Cortex of kidney (tissue), 1 donor: ENCODE data around the gene SH3TC1.

Source experiments
- DNase-seq: peaks from one replicate; lab custom pipeline; 2025; lab: John Stamatoyannopoulos, UW

The SH3TC1 gene

GRCh38 chr4:8230033-8230432, 30.9 kb downstream of the SH3TC1 start:
- DNase-seq: no peak

GRCh38 chr4:8230891-8231290, 31.8 kb downstream of the SH3TC1 start:
- DNase-seq: no peak

- DNase-seq: no peak
Measured at GRCh38 chr4:8231551-8232049, 32.5 kb downstream of the SH3TC1 start.

- DNase-seq: no peak
Measured at GRCh38 chr4:8232748-8233147, 33.7 kb downstream of the SH3TC1 start.

GRCh38 chr4:8233672-8234484, 34.8 kb downstream of the SH3TC1 start:
- DNase-seq: no peak

- DNase-seq: no peak
Measured at GRCh38 chr4:8234715-8235114, 35.6 kb downstream of the SH3TC1 start.

- no peak for DNase-seq
Measured at GRCh38 chr4:8235224-8235623, 36.1 kb downstream of the SH3TC1 start.

- no peak for DNase-seq
Measured at GRCh38 chr4:8235686-8236085, 36.6 kb downstream of the SH3TC1 start.

GRCh38 chr4:8236106-8236919, 37.2 kb downstream of the SH3TC1 start:
- DNase-seq: no peak

GRCh38 chr4:8236920-8237195, 37.8 kb downstream of the SH3TC1 start:
- no peak for DNase-seq

- no peak for DNase-seq
Measured at GRCh38 chr4:8237256-8237989, 38.3 kb downstream of the SH3TC1 start.

GRCh38 chr4:8238036-8238511, 39.0 kb downstream of the SH3TC1 start:
- DNase-seq: no peak

GRCh38 chr4:8238515-8239053, 39.5 kb downstream of the SH3TC1 start:
- DNase-seq: no peak

- DNase-seq: no peak
Measured at GRCh38 chr4:8239226-8239625, 40.1 kb downstream of the SH3TC1 start.

GRCh38 chr4:8239661-8240060, 40.6 kb downstream of the SH3TC1 start:
- DNase-seq: no peak

- no peak for DNase-seq
Measured at GRCh38 chr4:8240211-8241041, 41.3 kb downstream of the SH3TC1 start.

- no peak for DNase-seq
Measured at GRCh38 chr4:8241211-8241779, 42.2 kb downstream of the SH3TC1 start.

- DNase-seq: no peak
Measured at GRCh38 chr4:8241895-8242696, 43.0 kb downstream of the SH3TC1 start.

- no peak for DNase-seq
Measured at GRCh38 chr4:8242782-8243560, 43.9 kb downstream of the SH3TC1 start.
